H1 (cell line): Measurements from ENCODE around the gene RNF10. TPM values are rescaled to one million over a fixed set of nuclear protein-coding genes. Genes with fewer than 3 reads are reported as not detected.

Experiments used
- CTCF ChIA-PET: fragments of 300-600 bp; sonication (Branson Sonifier 250); formaldehyde crosslinking; loops from one replicate; lab custom pipeline; 2021; ENCODE audit not compliant: partially characterized antibody; lab: Charles Lee
- POLR2A ChIA-PET: fragments of 300-600 bp; sonication (Branson Sonifier 250); formaldehyde crosslinking; loops from one replicate; lab custom pipeline; 2021; ENCODE audit warnings: inconsistent platforms; ENCODE audit not compliant: partially characterized antibody; lab: Charles Lee
- DNase-seq, 2 experiments: peaks; one replicate each; pipeline versions ENCODE4 v3.0.0 to v3.0.0-alpha.2; 2010 to 2022; ENCODE audit warnings: low spot score in 2 of 2, low read depth in 1 of 2, mixed read lengths in 1 of 2
- FAIRE-seq: peaks from 2 replicates; lab custom pipeline; 2011; peaks lifted over from hg19 to GRCh38; lab: Jason Lieb, UNC
- H2AFZ ChIP-seq: 2 replicates; pipeline ENCODE4 v1.8.1; 2012; ENCODE audit warnings: low read length, inconsistent platforms
- H2AK5ac ChIP-seq: 2 replicates; pipeline ENCODE4 v1.6.1; 2013; ENCODE audit warnings: low read depth, low read length
- H2BK120ac ChIP-seq: replicated peaks from 2 replicates; pipeline ENCODE3; 2013; ENCODE audit warnings: low read depth, low read length, inconsistent platforms
- H2BK12ac ChIP-seq: 2 replicates; pipeline ENCODE4 v1.6.1; 2013; ENCODE audit warnings: low read depth, low read length
- H2BK15ac ChIP-seq: 2 replicates; pipeline ENCODE4 v1.6.1; 2013; ENCODE audit warnings: low read length
- H2BK20ac ChIP-seq: 2 replicates; pipeline ENCODE4 v1.6.1; 2013; ENCODE audit warnings: low read length
- H2BK5ac ChIP-seq: 2 replicates; pipeline ENCODE4 v1.6.1; 2013; ENCODE audit warnings: low read depth, low read length
- H3K14ac ChIP-seq: 2 replicates; pipeline ENCODE4 v1.6.1; 2013; ENCODE audit warnings: inconsistent platforms; ENCODE audit not compliant: insufficient read length
- H3K18ac ChIP-seq: 2 replicates; pipeline ENCODE4 v1.6.1; 2013; ENCODE audit warnings: low read length; ENCODE audit errors: extremely low read depth
- H3K23ac ChIP-seq: 2 replicates; pipeline ENCODE4 v1.6.1; 2013; ENCODE audit warnings: inconsistent platforms; ENCODE audit not compliant: insufficient read length
- H3K23me2 ChIP-seq: 2 replicates; pipeline ENCODE4 v1.6.1; 2013; ENCODE audit warnings: low read depth, low read length
- H3K27ac ChIP-seq: 2 replicates; pipeline ENCODE4 v1.6.1; 2011; ENCODE audit warnings: low read depth, low read length, inconsistent platforms
- H3K27me3 ChIP-seq, 4 experiments: replicated peaks in 1 of 4; 1 replicate in 1 of 4; 2 replicates in 3 of 4; pipeline versions ENCODE4 v1.6.1 to v1.8.1; 2011 to 2013; ENCODE audit warnings: low read length in 3 of 4, mild to moderate bottlenecking in 3 of 4, inconsistent platforms in 2 of 4, mixed read lengths in 2 of 4, moderate library complexity in 1 of 4; ENCODE audit not compliant: control insufficient read depth in 3 of 4, insufficient read depth in 3 of 4; ENCODE audit errors: extremely low read depth in 1 of 4
- H3K36me3 ChIP-seq, 4 experiments: 2 replicates each; pipeline versions ENCODE4 v1.6.1 to v1.8.1; 2011 to 2013; ENCODE audit warnings: mild to moderate bottlenecking in 4 of 4, low read length in 3 of 4, moderate library complexity in 2 of 4, control low read depth in 1 of 4, inconsistent platforms in 1 of 4; ENCODE audit not compliant: insufficient read depth in 4 of 4, control insufficient read depth in 2 of 4
- H3K4ac ChIP-seq: replicated peaks from 2 replicates; pipeline ENCODE3; 2013; ENCODE audit warnings: low read length, low read depth, mixed read lengths, inconsistent platforms; ENCODE audit not compliant: insufficient read length
- H3K4me1 ChIP-seq, 4 experiments: replicated peaks in 1 of 4; 1 replicate in 1 of 4; 2 replicates in 3 of 4; pipeline versions ENCODE4 v1.6.1 to v1.8.1; 2011 to 2013; ENCODE audit warnings: low read length in 3 of 4, inconsistent platforms in 2 of 4, mixed read lengths in 1 of 4; ENCODE audit not compliant: insufficient read depth in 4 of 4, control insufficient read depth in 3 of 4
- H3K4me2 ChIP-seq, 2 experiments: 2 replicates each; pipeline versions ENCODE4 v1.6.1 to v1.8.1; 2011 to 2013; ENCODE audit warnings: low read depth in 2 of 2, low read length in 2 of 2, control low read depth in 1 of 2, inconsistent platforms in 1 of 2, mild to moderate bottlenecking in 1 of 2; ENCODE audit not compliant: insufficient read depth in 1 of 2
- H3K4me3 ChIP-seq, 4 experiments: fragments of 200-600, 300-600 bp in 1 of 4; sonication (generic), shearing (Covaris generic), sonication (Bioruptor Twin) in 1 of 4; 2 replicates each; pipeline versions ENCODE4 v1.5.1 to v1.8.1; 2011 to 2016; ENCODE audit warnings: low read length in 4 of 4, low read depth in 3 of 4, control low read depth in 2 of 4, inconsistent platforms in 2 of 4, mild to moderate bottlenecking in 2 of 4, mixed read lengths in 1 of 4, moderate library complexity in 1 of 4; ENCODE audit not compliant: insufficient read depth in 2 of 4; ENCODE audit errors: extremely low read depth in 1 of 4
- H3K56ac ChIP-seq: replicated peaks from 2 replicates; pipeline ENCODE3; 2013; ENCODE audit warnings: low read depth, mild to moderate bottlenecking, mixed read lengths, low read length, inconsistent platforms; ENCODE audit not compliant: insufficient read length
- H3K79me1 ChIP-seq: 2 replicates; pipeline ENCODE4 v1.6.1; 2013; ENCODE audit warnings: low read depth, low read length, control low read depth
- H3K79me2 ChIP-seq, 2 experiments: 2 replicates each; pipeline versions ENCODE4 v1.6.1 to v1.8.1; 2012 to 2013; ENCODE audit warnings: low read length in 2 of 2, mild to moderate bottlenecking in 2 of 2, inconsistent platforms in 1 of 2; ENCODE audit not compliant: insufficient read depth in 2 of 2, control insufficient read depth in 1 of 2
- H3K9ac ChIP-seq, 4 experiments: replicated peaks in 1 of 4; 1 replicate in 1 of 4; 2 replicates in 3 of 4; pipeline versions ENCODE4 v1.6.1 to v1.8.1; 2011 to 2013; ENCODE audit warnings: low read depth in 3 of 4, low read length in 3 of 4, control low read depth in 2 of 4, mild to moderate bottlenecking in 2 of 4, moderate library complexity in 2 of 4, inconsistent platforms in 1 of 4; ENCODE audit errors: extremely low read depth in 1 of 4
- H3K9me3 ChIP-seq, 2 experiments: 2 replicates each; pipeline versions ENCODE4 v1.6.1 to v1.8.1; 2012 to 2013; ENCODE audit warnings: mild to moderate bottlenecking in 2 of 2, moderate library complexity in 2 of 2, control low read depth in 1 of 2, inconsistent platforms in 1 of 2, low read depth in 1 of 2, low read length in 1 of 2, mixed read lengths in 1 of 2; ENCODE audit not compliant: insufficient read depth in 2 of 2
- H4K20me1 ChIP-seq, 2 experiments: replicated peaks in 1 of 2; 2 replicates each; pipeline versions ENCODE3 to v1.8.1; 2011 to 2013; ENCODE audit warnings: inconsistent platforms in 2 of 2, low read length in 2 of 2, mild to moderate bottlenecking in 1 of 2; ENCODE audit not compliant: insufficient read depth in 2 of 2, control insufficient read depth in 1 of 2
- H4K5ac ChIP-seq: 2 replicates; pipeline ENCODE4 v1.6.1; 2013; ENCODE audit warnings: low read length, low read depth, mixed read lengths, inconsistent platforms; ENCODE audit not compliant: insufficient read length
- H4K8ac ChIP-seq: 2 replicates; pipeline ENCODE4 v1.8.0; 2013; ENCODE audit warnings: mild to moderate bottlenecking, moderate library complexity, low read length, inconsistent platforms; ENCODE audit not compliant: insufficient read depth; ENCODE audit errors: extremely low read depth
- H4K91ac ChIP-seq: replicated peaks from 2 replicates; pipeline ENCODE3; 2013; ENCODE audit warnings: low read length, mixed read lengths, inconsistent platforms; ENCODE audit not compliant: insufficient read length
- BCL11A ChIP-seq, 2 experiments: IDR thresholded peaks; one replicate each; pipeline ENCODE4 v1.6.1; 2011; ENCODE audit warnings: low read depth in 2 of 2, low read length in 2 of 2, mild to moderate bottlenecking in 2 of 2
- CREB1 ChIP-seq: IDR thresholded peaks from 2 replicates; pipeline ENCODE4 v1.6.1; 2012; ENCODE audit warnings: inconsistent platforms
- EP300 ChIP-seq, 2 experiments: IDR thresholded peaks; 1 replicate in 1 of 2; 2 replicates in 1 of 2; pipeline ENCODE4 v1.6.1; 2011 to 2012; ENCODE audit warnings: low read depth in 2 of 2, low read length in 2 of 2, mild to moderate bottlenecking in 2 of 2, borderline replicate concordance in 1 of 2, inconsistent platforms in 1 of 2, moderate library complexity in 1 of 2
- KDM1A ChIP-seq: fragments of 200-600, 300-600 bp; sonication (generic); IDR thresholded peaks from 2 replicates; pipeline ENCODE4 v1.7.1; 2016; ENCODE audit warnings: mild to moderate bottlenecking, low read length, borderline replicate concordance
- RBBP5 ChIP-seq: IDR thresholded peaks from 2 replicates; pipeline ENCODE4 v1.7.1; 2012; ENCODE audit warnings: low read depth, mild to moderate bottlenecking, inconsistent platforms, low read length, moderate library complexity, borderline replicate concordance
- RXRA ChIP-seq: IDR thresholded peaks from 2 replicates; pipeline ENCODE4 v1.6.1; 2011; ENCODE audit warnings: low read depth, mild to moderate bottlenecking, low read length, moderate library complexity; ENCODE audit not compliant: insufficient read depth
- WGBS, 2 experiments: shearing (Covaris generic) in 1 of 2; methylation state at CpG; one replicate each; pipeline versions ENCODE4 v1.1.6 to v1.1.7; 2013 to 2015; ENCODE audit warnings: low lambda C conversion rate in 2 of 2, mixed read lengths in 2 of 2, inconsistent platforms in 1 of 2, low coverage in 1 of 2, missing lambda C conversion rate in 1 of 2; ENCODE audit not compliant: insufficient replicate concordance in 2 of 2, insufficient coverage in 1 of 2, insufficient read length in 1 of 2; ENCODE audit errors: extremely low coverage in 1 of 2, missing lambda C conversion rate in 1 of 2; 5-methylcytosine and 5-hydroxymethylcytosine counted together
- polyA plus RNA-seq, 7 experiments: library from polyadenylated mRNA; depleted of rRNA in 3 of 7; stranded (reverse) in 5 of 7; unstranded in 2 of 7; fragments of >200 nt in 5 of 7; fragments of 200-250 nt in 2 of 7; gene quantifications; 1 replicate in 5 of 7; 2 replicates in 1 of 7; 4 replicates in 1 of 7; pipeline versions ENCODE4 v1.2.1 to v1.2.3, GENCODE V29; 2011 to 2013; ENCODE audit warnings: missing spikeins in 2 of 7, mixed read lengths in 2 of 7
- total RNA-seq: library from RNA; stranded (reverse); fragmentation: NEBNext Ultra II Directional; extraction: Animal tissue kit (Norgen Biotek cat#: 25700); gene quantifications from 2 replicates; pipeline ENCODE4 v1.2.1, GENCODE V29; 2021

The RNF10 gene
- total and polyA plus RNA-seq, 2 of the 8 experiments (the other 6 are each of a cell fraction or from before 2014, with no cell fraction given): 71.6 to 171 TPM

DNA sequence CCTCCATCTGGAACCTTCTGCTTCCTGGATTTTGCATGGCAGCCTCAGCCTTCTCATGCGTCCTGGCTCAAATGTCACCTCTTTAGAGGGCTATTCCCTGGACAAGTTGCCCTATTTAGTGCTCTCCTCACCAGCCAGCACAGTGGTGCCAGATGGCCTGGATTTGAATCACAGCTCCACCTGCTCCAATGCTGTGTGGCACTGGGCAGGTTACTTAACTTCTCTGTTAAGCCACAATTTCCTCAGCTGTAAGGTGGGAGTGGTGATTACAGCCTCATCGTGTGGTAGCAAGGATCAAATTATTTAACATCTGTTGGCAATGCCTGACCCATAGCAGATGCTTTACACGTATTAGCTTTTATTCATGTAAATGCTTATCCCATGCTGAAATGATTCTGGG is 63.7 kb downstream of the RNF10 start:
- H2BK15ac ChIP-seq: no peak overlapping the region
- H3K79me1 ChIP-seq: no peaks in the 10 kb centered on the region
- H2AK5ac ChIP-seq: no peak overlapping the region

More for the DNA sequence above, 63.7 kb downstream of the RNF10 start:
- H2BK12ac ChIP-seq: no peak overlapping the region
- FAIRE-seq (no peak), DNase-seq (no peak)
- H3K79me2 ChIP-seq: no peaks in the 10 kb centered on the region
- ChIA-PET POLR2A (no interaction called here), CTCF (interaction anchor here (2.1 to 2.8 kb wide), 3 partner anchors 8 to 51 kb away, joined by 6 to 20 read pairs (median 7); partner anchors contain the start of gene POP5)
- no peak overlapping the region for H3K27ac ChIP-seq
- H4K91ac ChIP-seq: no peak overlapping the region
- no peak overlapping the region for H2BK5ac ChIP-seq
- no peak overlapping the region for H4K5ac ChIP-seq
- H3K23me2 ChIP-seq: peaks cover 3% of the 10 kb centered on the region; the same call in 1 of the 2 replicates
- WGBS, 2 experiments: 71% methylated on average over 3 of the region's 3 CpGs; no CpG with 5 or more reads in 1 of the 2 experiments
- H2AFZ ChIP-seq: no peak overlapping the region
- no peak overlapping the region for H2BK20ac ChIP-seq
- no peak overlapping the region for H3K4ac ChIP-seq
- no peak overlapping the region for H3K4me3 ChIP-seq
- no peak overlapping the region for H3K18ac ChIP-seq
- no peaks in the 10 kb centered on the region for H3K9me3 ChIP-seq
- no peak for TF ChIP-seq RBBP5
- TF ChIP-seq RXRA: no peak
- no peak for TF ChIP-seq EP300 (IDR thresholded peaks at IDR 0.05; ENCODE audit: borderline replicate concordance in 1 of 2, low read depth in 2 of 2, low read length in 2 of 2)
- no peak for TF ChIP-seq BCL11A (IDR thresholded peaks at IDR 0.05; ENCODE audit: low read depth in 2 of 2, low read length in 2 of 2)
- no peak for TF ChIP-seq CREB1
- TF ChIP-seq KDM1A: peak; percentile 59; the same call in 1 of the 2 replicates
- TF ChIP-seq, all 59 proteins: peak for 1
- Histone ChIP-seq H2BK120ac (no peak overlapping the region), H3K27me3 (no peaks in the 10 kb centered on the region), H3K9ac (no peak overlapping the region), H3K4me2 (no peak overlapping the region), H3K14ac (no peak overlapping the region), H3K56ac (no peak overlapping the region), H4K8ac (no peak overlapping the region), H3K23ac (no peak overlapping the region), H3K36me3 (no peaks in the 10 kb centered on the region), H3K4me1 (peaks cover 0 to 5% (median 2%) of the 10 kb centered on the region in 4 experiments; a peak in 6 of 7 replicates), H4K20me1 (no peaks in the 10 kb centered on the region)
